ENCODE measurements around the gene DDX54. TPM values are rescaled to one million over a fixed set of nuclear protein-coding genes. Genes with fewer than 3 reads are reported as not detected.

DDX54 gene
- total RNA-seq, 1 donor from 2014 or later = 11.0 TPM

GRCh38 chr12:113195598-113195997 lies 10.3 kb upstream of the DDX54 start:
- DNase-seq (ENCODE audit: low spot score in 2 of 2) (no peak), FAIRE-seq (no peak)

- DNase-seq (ENCODE audit: low spot score in 2 of 2) (no peak), FAIRE-seq (no peak)
These were observed 9.7 kb upstream of the DDX54 start for GRCh38 chr12:113194971-113195391.

GRCh38 chr12:113191227-113191626 lies 5.9 kb upstream of the DDX54 start:
- DNase-seq (ENCODE audit: low spot score in 2 of 2) = no peak
- no peak for FAIRE-seq

GRCh38 chr12:113190761-113191160 lies 5.5 kb upstream of the DDX54 start:
- no peak for FAIRE-seq
- DNase-seq (ENCODE audit: low spot score in 2 of 2) = no peak

- FAIRE-seq (no peak), DNase-seq (ENCODE audit: low spot score in 2 of 2) (no peak)
These were observed 4.1 kb upstream of the DDX54 start for GRCh38 chr12:113189361-113189760.

- no peak for DNase-seq (ENCODE audit: low spot score in 2 of 2)
- FAIRE-seq = no peak
These were observed 1.5 kb upstream of the DDX54 start for GRCh38 chr12:113186666-113187325.

- FAIRE-seq (no peak), DNase-seq (ENCODE audit: low spot score in 2 of 2) (no peak)
These were observed 721 bp upstream of the DDX54 start for GRCh38 chr12:113186033-113186365.

- peak; percentile 78 to 82 for DNase-seq (ENCODE audit: low spot score in 2 of 2)
These were observed 438 bp downstream of the DDX54 start for GRCh38 chr12:113184900-113185179.

GRCh38 chr12:113184098-113184899 lies 979 bp downstream of the DDX54 start:
- no peak for DNase-seq (ENCODE audit: low spot score in 2 of 2)
- FAIRE-seq = no peak

More at GRCh38 chr12:113184900-113185179, 438 bp downstream of the DDX54 start:
- no peak for FAIRE-seq

GRCh38 chr12:113183030-113183589 lies 2.2 kb downstream of the DDX54 start:
- FAIRE-seq (no peak), DNase-seq (ENCODE audit: low spot score in 2 of 2) (no peak)

GRCh38 chr12:113181975-113182374 lies 3.3 kb downstream of the DDX54 start:
- DNase-seq (ENCODE audit: low spot score in 2 of 2) = no peak
- FAIRE-seq = no peak

GRCh38 chr12:113180333-113180732 lies 4.9 kb downstream of the DDX54 start:
- DNase-seq (ENCODE audit: low spot score in 2 of 2) = no peak
- FAIRE-seq = no peak

- FAIRE-seq = no peak
These were observed 6.3 kb downstream of the DDX54 start for GRCh38 chr12:113179023-113179422.

GRCh38 chr12:113174461-113175384 lies 10.6 kb downstream of the DDX54 start:
- DNase-seq (ENCODE audit: low spot score in 2 of 2) (peak; percentile 75 to 89), FAIRE-seq (no peak)

More at GRCh38 chr12:113179023-113179422, 6.3 kb downstream of the DDX54 start:
- DNase-seq (ENCODE audit: low spot score in 2 of 2) = no peak

GRCh38 chr12:113173081-113173698 lies 12.1 kb downstream of the DDX54 start:
- DNase-seq (ENCODE audit: low spot score in 2 of 2) (no peak), FAIRE-seq (no peak)

GRCh38 chr12:113172185-113172584 lies 13.1 kb downstream of the DDX54 start:
- DNase-seq (ENCODE audit: low spot score in 2 of 2) (no peak), FAIRE-seq (no peak)

- FAIRE-seq (no peak), DNase-seq (ENCODE audit: low spot score in 2 of 2) (no peak)
These were observed 13.7 kb downstream of the DDX54 start for GRCh38 chr12:113171543-113171942.

GRCh38 chr12:113170926-113171325 lies 14.4 kb downstream of the DDX54 start:
- FAIRE-seq (no peak), DNase-seq (ENCODE audit: low spot score in 2 of 2) (no peak)

- DNase-seq (ENCODE audit: low spot score in 2 of 2) = no peak
- FAIRE-seq = no peak
These were observed 14.8 kb downstream of the DDX54 start for GRCh38 chr12:113170457-113170856.

- FAIRE-seq = no peak
- DNase-seq (ENCODE audit: low spot score in 2 of 2) = no peak
These were observed 15.6 kb downstream of the DDX54 start for GRCh38 chr12:113169697-113170096.

Data from frontal cortex (tissue), 4 donors.